GM21737 (cell line): ENCODE measurements around the gene ANK3.

Source experiments
- ATAC-seq: cut with Tn5 transposase; IDR thresholded peaks from one replicate; pipeline ENCODE4 v1.9.1; 2021; ENCODE audit warnings: mild to moderate bottlenecking, moderate library complexity; ENCODE audit not compliant: unreplicated experiment

ANK3 gene

DNA sequence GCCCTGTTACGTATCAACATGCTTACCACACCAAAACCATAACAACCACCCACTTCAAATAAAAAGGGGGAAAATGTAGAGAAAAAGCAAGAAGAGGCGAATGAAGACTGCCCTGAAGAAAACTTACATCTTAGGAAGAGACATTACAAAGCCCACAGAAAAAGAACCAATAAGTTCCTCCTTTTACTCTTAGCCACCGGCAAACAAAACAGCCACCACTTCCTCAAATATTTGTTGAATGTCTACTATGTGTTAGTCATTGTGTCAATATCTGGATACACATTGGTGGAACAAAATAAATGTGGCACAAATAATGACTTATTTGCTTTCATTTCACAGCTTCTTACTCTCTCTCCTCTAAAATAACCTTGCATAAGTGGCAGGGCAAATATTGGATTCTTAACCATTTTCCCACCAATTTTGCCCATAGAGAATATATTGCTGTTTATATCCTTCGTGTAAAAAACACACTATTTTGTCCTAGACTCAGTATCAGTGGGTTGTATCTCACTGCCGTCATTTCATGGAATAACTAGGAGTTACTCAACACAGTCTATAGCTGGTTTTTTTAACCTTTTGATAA lies 106.8 kb downstream of the ANK3 start:
- ATAC-seq: no peak

- no peak for ATAC-seq
Observed at GRCh38 chr10:60281792-60282353, 107.8 kb downstream of the ANK3 start.

GRCh38 chr10:60281331-60281730 lies 108.3 kb downstream of the ANK3 start:
- no peak for ATAC-seq

- no peak for ATAC-seq
Observed at GRCh38 chr10:60280475-60280874, 109.2 kb downstream of the ANK3 start.

GRCh38 chr10:60277656-60278055 lies 112.0 kb downstream of the ANK3 start:
- ATAC-seq: no peak

DNA sequence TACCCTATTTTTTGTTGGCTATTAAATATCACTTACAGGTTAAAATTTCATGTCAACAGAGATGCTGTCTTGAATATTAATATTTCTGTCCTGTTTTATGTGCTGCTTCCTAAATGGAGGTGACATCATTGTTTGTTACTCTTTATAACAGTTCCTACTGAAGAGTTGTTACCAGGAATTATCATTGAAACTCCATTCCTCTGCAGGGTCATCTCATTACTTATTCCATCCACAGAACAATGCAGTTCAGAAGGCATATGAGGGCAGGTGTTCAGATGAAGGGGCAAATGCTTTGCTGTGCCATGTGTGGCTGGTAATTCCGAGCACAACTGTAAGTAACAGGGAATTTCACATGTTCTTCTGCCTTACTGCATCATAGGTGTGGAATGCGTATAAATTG lies 113.4 kb downstream of the ANK3 start:
- ATAC-seq: no peak

- no peak for ATAC-seq
Observed at GRCh38 chr10:60271319-60272040, 118.2 kb downstream of the ANK3 start.

DNA sequence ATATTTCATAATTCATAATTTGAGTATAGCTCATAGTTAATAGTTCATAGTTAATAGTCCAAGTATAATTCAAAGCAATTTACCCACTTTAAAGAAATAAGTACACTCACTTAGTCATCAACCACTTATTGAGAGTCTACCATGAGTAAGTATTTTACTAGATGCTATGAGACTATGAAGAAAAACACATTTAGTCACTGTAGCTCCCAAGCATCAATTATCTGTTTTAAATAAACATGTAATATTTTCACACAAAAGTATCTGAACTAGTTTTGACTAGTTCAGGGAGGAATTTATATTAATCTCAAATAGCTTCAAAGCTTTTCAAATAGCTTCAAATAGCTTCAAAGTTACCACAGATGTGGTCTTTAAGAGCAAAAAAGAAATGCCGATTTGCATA lies 119.2 kb downstream of the ANK3 start:
- no peak for ATAC-seq

- ATAC-seq: no peak
Observed at GRCh38 chr10:60267802-60268201, 121.9 kb downstream of the ANK3 start.

GRCh38 chr10:60266513-60266912 lies 123.2 kb downstream of the ANK3 start:
- no peak for ATAC-seq

GRCh38 chr10:60262647-60263126 lies 127.0 kb downstream of the ANK3 start:
- ATAC-seq: no peak

- no peak for ATAC-seq
Observed at GRCh38 chr10:60260321-60260720, 129.4 kb downstream of the ANK3 start.

DNA sequence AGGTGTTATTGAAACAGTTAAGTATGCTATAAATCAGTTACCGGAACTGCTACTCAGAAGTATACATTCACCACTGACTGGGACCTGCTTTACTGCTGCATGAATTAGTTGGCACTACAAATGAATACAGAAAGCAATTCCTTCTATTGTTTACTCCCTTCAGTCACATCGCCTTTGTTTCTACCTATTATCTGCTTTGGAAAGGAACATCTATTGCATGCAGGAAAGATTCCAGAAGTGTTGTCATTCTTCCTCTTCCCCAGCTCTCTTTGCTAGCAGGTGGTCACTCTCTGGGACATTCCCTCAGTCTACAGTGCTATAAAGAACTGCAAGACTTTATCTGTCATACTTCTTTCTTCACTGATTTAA lies 131.3 kb downstream of the ANK3 start:
- ATAC-seq: no peak

- ATAC-seq: no peak
Observed at GRCh38 chr10:60257767-60258428, 131.8 kb downstream of the ANK3 start.

- no peak for ATAC-seq
Observed at GRCh38 chr10:60254776-60255175, 134.9 kb downstream of the ANK3 start.

DNA sequence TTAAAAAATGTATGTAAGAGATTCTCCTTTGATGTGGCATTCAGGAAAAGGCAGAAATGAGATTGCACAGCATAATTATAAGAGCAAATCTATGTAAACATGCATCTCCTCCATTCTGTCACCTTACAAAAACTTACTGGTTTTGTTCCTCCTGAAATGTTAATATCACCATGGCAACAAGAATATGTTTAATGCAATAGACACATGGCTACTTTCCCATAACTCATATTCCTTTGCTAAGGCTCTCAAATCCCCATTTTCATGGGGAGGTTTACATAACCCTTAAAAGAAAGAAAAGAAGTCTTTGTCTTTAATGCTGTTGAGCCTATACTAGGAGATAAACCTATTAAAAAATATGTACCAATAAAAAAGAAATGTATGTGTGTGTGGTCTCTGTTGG lies 136.2 kb downstream of the ANK3 start:
- no peak for ATAC-seq

- ATAC-seq: no peak
Observed at GRCh38 chr10:60252688-60253087, 137.0 kb downstream of the ANK3 start.

GRCh38 chr10:60246382-60246781 lies 143.3 kb downstream of the ANK3 start:
- no peak for ATAC-seq

GRCh38 chr10:60239228-60239627 lies 150.4 kb downstream of the ANK3 start:
- no peak for ATAC-seq

GRCh38 chr10:60238759-60239100 lies 150.9 kb downstream of the ANK3 start:
- no peak for ATAC-seq

- ATAC-seq: peak; percentile 52
Observed at GRCh38 chr10:60237977-60238758, 151.5 kb downstream of the ANK3 start.
